ENCODE data around the gene ZFYVE28.

ZFYVE28 gene

GRCh38 chr4:2368746-2369437, 49.6 kb downstream of the ZFYVE28 start:
- DNase-seq (ENCODE audit: low read depth), result no peak

GRCh38 chr4:2367626-2368025, 50.8 kb downstream of the ZFYVE28 start:
- DNase-seq (ENCODE audit: low read depth), result no peak

- peak; percentile 6 for DNase-seq (ENCODE audit: low read depth)
These were observed 51.9 kb downstream of the ZFYVE28 start for GRCh38 chr4:2366252-2367192.

GRCh38 chr4:2365913-2366210, 52.6 kb downstream of the ZFYVE28 start:
- DNase-seq (ENCODE audit: low read depth), result no peak

- no peak for DNase-seq (ENCODE audit: low read depth)
These were observed 53.2 kb downstream of the ZFYVE28 start for GRCh38 chr4:2365054-2365912.

GRCh38 chr4:2364654-2365053, 53.8 kb downstream of the ZFYVE28 start:
- peak; percentile 52 for DNase-seq (ENCODE audit: low read depth)

GRCh38 chr4:2363951-2364653, 54.3 kb downstream of the ZFYVE28 start:
- no peak for DNase-seq (ENCODE audit: low read depth)

GRCh38 chr4:2363056-2363721, 55.3 kb downstream of the ZFYVE28 start:
- no peak for DNase-seq (ENCODE audit: low read depth)

GRCh38 chr4:2362266-2363055, 56.0 kb downstream of the ZFYVE28 start:
- no peak for DNase-seq (ENCODE audit: low read depth)

- no peak for DNase-seq (ENCODE audit: low read depth)
These were observed 56.8 kb downstream of the ZFYVE28 start for GRCh38 chr4:2361366-2362265.

- DNase-seq (ENCODE audit: low read depth), result no peak
These were observed 58.1 kb downstream of the ZFYVE28 start for GRCh38 chr4:2360396-2360730.

- no peak for DNase-seq (ENCODE audit: low read depth)
These were observed 58.7 kb downstream of the ZFYVE28 start for GRCh38 chr4:2359591-2360395.

- DNase-seq (ENCODE audit: low read depth), result no peak
These were observed 60.4 kb downstream of the ZFYVE28 start for GRCh38 chr4:2357821-2358745.

- no peak for DNase-seq (ENCODE audit: low read depth)
These were observed 62.0 kb downstream of the ZFYVE28 start for GRCh38 chr4:2356123-2357069.

- no peak for DNase-seq (ENCODE audit: low read depth)
These were observed 63.7 kb downstream of the ZFYVE28 start for GRCh38 chr4:2354760-2355159.

GRCh38 chr4:2354118-2354517, 64.3 kb downstream of the ZFYVE28 start:
- no peak for DNase-seq (ENCODE audit: low read depth)

Measured in iris pigment epithelial cell (primary cell).